Fibroblast of mammary gland (primary cell): ENCODE measurements around the gene MACROH2A2.
"Not testable (repeated sequence)": the region's sequence is repeated elsewhere in the genome, so short reads cannot be mapped to it uniquely, and the experiment has no call there.

Source experiments
- DNase-seq: peaks from one replicate; pipeline ENCODE4 v3.0.0-alpha.2; 2010; ENCODE audit warnings: low read depth
- H3K4me3 ChIP-seq: 2 replicates; pipeline ENCODE4 v1.5.1; 2011; ENCODE audit warnings: low read depth, mild to moderate bottlenecking, low read length, moderate library complexity; ENCODE audit not compliant: control insufficient read depth
- TF ChIP-seq, protein P1 (sequence below): conservative IDR thresholded peaks from 2 replicates; pipeline ENCODE4 v1.5.1; 2011; ENCODE audit warnings: low read depth, low read length, inconsistent platforms; ENCODE audit not compliant: control insufficient read depth, insufficient read depth

MACROH2A2 gene

DNA sequence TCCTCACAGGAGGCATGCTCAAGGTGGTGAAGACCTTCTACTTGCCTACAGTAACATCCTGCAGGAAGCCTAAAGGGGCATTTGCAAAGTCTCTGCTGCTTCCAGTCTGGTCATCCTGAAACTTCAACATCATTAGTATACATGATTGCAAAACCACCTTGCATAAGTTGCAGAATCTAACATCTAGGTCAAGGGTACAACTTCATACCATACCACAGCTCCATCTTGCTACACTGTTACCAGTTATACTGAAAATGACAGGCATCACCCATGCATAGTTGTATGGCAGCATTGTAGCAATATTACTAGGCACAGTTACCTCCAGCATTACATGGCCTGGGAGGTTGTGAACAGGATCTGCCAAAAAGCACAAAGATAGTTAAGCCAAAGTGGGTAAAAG, 13.7 kb upstream of the MACROH2A2 start:
- no peak for DNase-seq
- TF ChIP-seq, protein P1, sequence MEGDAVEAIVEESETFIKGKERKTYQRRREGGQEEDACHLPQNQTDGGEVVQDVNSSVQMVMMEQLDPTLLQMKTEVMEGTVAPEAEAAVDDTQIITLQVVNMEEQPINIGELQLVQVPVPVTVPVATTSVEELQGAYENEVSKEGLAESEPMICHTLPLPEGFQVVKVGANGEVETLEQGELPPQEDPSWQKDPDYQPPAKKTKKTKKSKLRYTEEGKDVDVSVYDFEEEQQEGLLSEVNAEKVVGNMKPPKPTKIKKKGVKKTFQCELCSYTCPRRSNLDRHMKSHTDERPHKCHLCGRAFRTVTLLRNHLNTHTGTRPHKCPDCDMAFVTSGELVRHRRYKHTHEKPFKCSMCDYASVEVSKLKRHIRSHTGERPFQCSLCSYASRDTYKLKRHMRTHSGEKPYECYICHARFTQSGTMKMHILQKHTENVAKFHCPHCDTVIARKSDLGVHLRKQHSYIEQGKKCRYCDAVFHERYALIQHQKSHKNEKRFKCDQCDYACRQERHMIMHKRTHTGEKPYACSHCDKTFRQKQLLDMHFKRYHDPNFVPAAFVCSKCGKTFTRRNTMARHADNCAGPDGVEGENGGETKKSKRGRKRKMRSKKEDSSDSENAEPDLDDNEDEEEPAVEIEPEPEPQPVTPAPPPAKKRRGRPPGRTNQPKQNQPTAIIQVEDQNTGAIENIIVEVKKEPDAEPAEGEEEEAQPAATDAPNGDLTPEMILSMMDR = no peak
- no peak overlapping the region for H3K4me3 ChIP-seq

- no peak overlapping the region for H3K4me3 ChIP-seq
- DNase-seq = no peak
- TF ChIP-seq, protein P1 = no peak
These were observed 11.6 kb upstream of the MACROH2A2 start for GRCh38 chr10:70041016-70041415.

DNA sequence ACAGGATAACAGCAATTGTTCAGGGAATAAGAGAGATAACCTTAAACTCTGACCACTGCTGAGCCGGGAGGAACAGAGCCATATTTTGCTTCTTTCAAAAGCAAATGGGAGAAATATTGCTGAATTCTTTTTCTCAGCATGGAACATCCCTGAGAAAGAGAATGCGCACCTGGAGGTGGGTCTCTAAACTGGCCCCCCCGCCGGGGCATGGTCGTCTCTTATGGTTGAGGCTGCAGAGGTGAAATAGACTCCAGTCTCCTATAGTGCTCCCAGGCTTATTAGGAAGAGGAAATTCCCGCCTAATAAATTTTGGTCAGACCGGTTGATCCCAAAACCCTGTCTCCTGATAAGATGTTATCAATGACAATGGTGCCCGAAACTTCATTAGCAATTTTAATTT, 10.9 kb upstream of the MACROH2A2 start:
- H3K4me3 ChIP-seq, DNase-seq: not testable (repeated sequence)

- H3K4me3 ChIP-seq, DNase-seq: not testable (repeated sequence)
These were observed 5.6 kb upstream of the MACROH2A2 start for GRCh38 chr10:70047066-70047465.

DNA sequence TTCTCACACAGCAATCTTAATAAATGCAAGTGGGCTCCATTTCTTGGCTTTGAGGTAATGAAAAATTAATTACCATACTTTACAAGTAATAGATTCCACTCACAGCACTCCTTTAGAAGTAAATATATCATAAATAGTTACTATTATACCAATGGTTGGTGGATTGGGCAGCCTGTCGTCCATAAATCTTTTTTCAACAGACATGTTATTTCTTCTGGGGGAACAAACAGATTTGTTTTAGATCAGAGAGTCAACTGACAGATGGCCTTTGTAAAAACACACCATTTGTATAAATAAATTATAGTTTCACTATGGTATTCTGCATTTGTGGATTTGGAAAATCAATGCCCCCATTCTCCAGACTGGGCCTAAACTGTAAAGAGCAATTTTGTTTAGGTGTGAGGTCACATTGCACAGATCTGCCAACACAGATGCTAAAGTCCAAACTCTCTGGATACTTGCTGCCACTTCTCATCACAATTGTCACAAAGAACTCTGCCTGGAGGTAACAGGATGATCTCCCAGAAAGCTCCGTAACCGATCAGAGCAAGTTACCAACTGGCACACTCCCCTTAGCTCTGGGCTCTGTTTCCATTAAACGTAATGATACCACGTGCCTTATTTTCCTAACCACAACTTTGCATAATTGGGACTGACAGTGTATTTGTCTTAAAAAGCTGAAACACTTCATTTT, 4.5 kb upstream of the MACROH2A2 start:
- TF ChIP-seq, protein P1 = no peak
- no peak for DNase-seq
- no peak overlapping the region for H3K4me3 ChIP-seq

DNA sequence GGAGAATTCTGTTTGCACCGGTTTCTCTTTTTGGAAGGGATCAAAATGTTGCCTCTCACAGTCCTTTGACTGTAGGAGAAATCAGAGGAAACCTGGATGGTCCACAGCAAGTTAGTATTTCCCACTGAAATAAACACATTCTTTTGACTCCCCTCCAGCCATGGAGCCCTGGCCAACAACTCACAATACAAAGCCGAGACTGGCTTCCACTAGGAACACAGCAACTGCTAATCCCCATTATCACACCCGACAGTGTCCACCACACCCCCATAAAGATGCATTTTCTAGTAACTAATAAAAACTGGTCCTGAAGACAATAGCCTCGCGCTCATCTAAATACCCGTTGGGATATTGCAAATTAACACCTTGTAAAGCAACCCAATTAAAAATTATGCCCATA, 798 bp upstream of the MACROH2A2 start:
- H3K4me3 ChIP-seq = no peak overlapping the region
- TF ChIP-seq, protein P1 = no peak
- no peak for DNase-seq

DNA sequence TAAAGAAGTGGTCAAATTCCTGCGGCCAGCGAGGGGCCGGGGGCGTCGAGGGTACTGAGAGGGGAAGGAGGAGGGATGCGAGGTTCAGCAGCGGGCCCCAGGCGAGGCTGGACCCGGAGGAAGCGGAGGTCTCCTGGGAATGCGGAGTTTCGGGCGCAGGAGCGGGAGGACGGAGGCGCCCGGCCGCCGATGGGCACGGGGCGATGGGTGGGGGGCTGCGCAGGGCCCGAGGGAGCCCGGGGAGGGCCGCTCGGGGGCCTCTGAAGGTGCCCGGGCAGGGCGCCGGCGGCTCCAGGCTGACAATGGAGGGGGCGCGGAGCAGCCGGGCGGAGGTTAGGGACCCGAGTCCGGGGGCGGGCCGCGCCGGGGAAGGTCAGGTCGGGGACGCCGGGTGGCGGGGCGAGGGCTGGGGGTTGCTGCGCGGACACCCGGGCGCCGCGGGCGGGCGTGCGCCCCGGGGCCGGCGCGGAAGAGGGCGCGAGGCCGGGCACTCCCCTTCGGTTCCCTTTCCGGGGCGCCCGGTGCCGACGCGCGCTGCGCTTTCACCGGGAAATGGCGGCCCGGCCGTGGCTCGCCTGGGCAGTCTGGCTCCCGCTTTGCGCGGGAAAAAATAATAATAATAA, 683 bp downstream of the MACROH2A2 start:
- peak overlapping the region; percentile 59 for H3K4me3 ChIP-seq
- no peak for DNase-seq
- TF ChIP-seq, protein P1 = no peak

DNA sequence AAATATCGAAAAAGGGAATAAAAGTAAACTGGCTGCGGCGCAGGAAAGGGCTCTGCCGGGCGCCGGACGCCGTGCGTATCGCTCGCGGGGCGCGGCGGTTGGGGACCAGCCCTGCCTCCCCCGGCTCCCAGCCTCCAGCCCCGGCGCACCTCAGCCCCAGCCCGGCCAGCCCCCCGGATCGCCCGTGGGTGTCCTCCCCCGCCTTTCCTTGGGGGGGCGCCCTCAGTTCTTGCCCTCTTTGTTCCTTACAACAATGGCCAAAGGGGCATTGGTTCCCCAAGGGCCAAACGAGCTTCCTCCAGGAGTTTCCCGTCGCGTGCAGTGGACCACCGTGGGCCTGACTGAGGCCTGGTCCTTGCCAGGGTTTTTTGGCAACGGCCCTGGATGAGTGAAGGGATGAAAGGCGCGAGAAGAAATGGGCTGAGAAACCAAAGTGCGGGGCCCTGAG, 1.2 kb downstream of the MACROH2A2 start:
- peak overlapping the region; percentile 59 for H3K4me3 ChIP-seq
- TF ChIP-seq, protein P1 = peak; percentile 5
- DNase-seq = peak; percentile 6
